HG03025 (cell line): ENCODE results near the gene DAB2IP.

Experiments used
- ATAC-seq: cut with Tn5 transposase; IDR thresholded peaks from one replicate; pipeline ENCODE4 v1.9.1; 2021; ENCODE audit warnings: mild to moderate bottlenecking, moderate library complexity; ENCODE audit not compliant: unreplicated experiment, low FRiP score

DAB2IP gene

GRCh38 chr9:121681404-121681803, 30.0 kb downstream of the DAB2IP start:
- ATAC-seq: no peak

- ATAC-seq: no peak
Measured at GRCh38 chr9:121682201-121682600, 30.8 kb downstream of the DAB2IP start.

GRCh38 chr9:121682926-121683515, 31.6 kb downstream of the DAB2IP start:
- ATAC-seq: no peak

GRCh38 chr9:121683652-121684051, 32.2 kb downstream of the DAB2IP start:
- ATAC-seq: no peak

- no peak for ATAC-seq
Measured at GRCh38 chr9:121684381-121685145, 33.1 kb downstream of the DAB2IP start.

GRCh38 chr9:121685146-121685794, 33.8 kb downstream of the DAB2IP start:
- no peak for ATAC-seq

- no peak for ATAC-seq
Measured at GRCh38 chr9:121685795-121686377, 34.5 kb downstream of the DAB2IP start.

- ATAC-seq: no peak
Measured at GRCh38 chr9:121686930-121687541, 35.6 kb downstream of the DAB2IP start.

- ATAC-seq: no peak
Measured at GRCh38 chr9:121688146-121688680, 36.8 kb downstream of the DAB2IP start.

GRCh38 chr9:121688681-121689080, 37.2 kb downstream of the DAB2IP start:
- ATAC-seq: no peak

- no peak for ATAC-seq
Measured at GRCh38 chr9:121689461-121690157, 38.2 kb downstream of the DAB2IP start.

- no peak for ATAC-seq
Measured at GRCh38 chr9:121690316-121690715, 38.9 kb downstream of the DAB2IP start.

- ATAC-seq: no peak
Measured at GRCh38 chr9:121690766-121691165, 39.3 kb downstream of the DAB2IP start.

- no peak for ATAC-seq
Measured at GRCh38 chr9:121691890-121692289, 40.5 kb downstream of the DAB2IP start.

GRCh38 chr9:121692606-121693387, 41.4 kb downstream of the DAB2IP start:
- ATAC-seq: no peak

- ATAC-seq: no peak
Measured at GRCh38 chr9:121693388-121693670, 41.9 kb downstream of the DAB2IP start.

GRCh38 chr9:121694001-121694400, 42.6 kb downstream of the DAB2IP start:
- no peak for ATAC-seq

- ATAC-seq: no peak
Measured at GRCh38 chr9:121694600-121694999, 43.2 kb downstream of the DAB2IP start.

- no peak for ATAC-seq
Measured at GRCh38 chr9:121696930-121697329, 45.5 kb downstream of the DAB2IP start.
